Measurements from ENCODE around the gene THSD4.
A peak's percentile ranks its signal among the peaks of the same experiment; 100 is the strongest.

Gene THSD4

DNA sequence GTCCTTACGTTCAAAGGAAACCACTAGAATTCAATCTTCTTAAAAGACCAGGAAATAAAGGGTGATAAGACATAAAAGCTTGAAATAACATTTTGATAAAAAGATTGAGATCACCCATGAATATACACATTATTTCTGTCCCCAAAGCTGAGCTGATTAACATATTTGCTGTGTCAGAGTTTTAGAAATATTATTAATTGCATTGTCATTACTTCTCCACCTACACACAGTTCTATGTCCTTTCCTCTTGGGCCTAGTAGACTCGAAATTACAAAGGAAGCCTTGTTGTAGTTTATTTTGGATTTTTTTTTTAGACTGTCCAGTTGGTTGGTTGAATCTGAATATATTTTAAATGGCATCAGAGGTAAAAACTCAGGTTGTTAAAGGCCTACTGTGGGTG lies 614.0 kb downstream of the THSD4 start:
- Histone ChIP-seq H2AFZ (ENCODE audit: low read depth) (no peak overlapping the region), H3K4me1 (ENCODE audit: low read depth, poor library complexity, severe bottlenecking) (no peaks in the 10 kb centered on the region), H3K27ac (no peak overlapping the region), H4K20me1 (ENCODE audit: insufficient read depth) (no peaks in the 10 kb centered on the region), H3K36me3 (ENCODE audit: insufficient read depth) (no peaks in the 10 kb centered on the region), H3K27me3 (ENCODE audit: insufficient read depth, low read depth) (no peaks in the 10 kb centered on the region), H3K9ac (no peak overlapping the region), H3K79me2 (ENCODE audit: insufficient read depth, low read depth) (no peaks in the 10 kb centered on the region), H3K4me3 (IDR thresholded peaks at IDR 0.05; ENCODE audit: insufficient read depth, low read depth, low read length) (no peak overlapping the region), H3K4me2 (no peak overlapping the region)
- TF ChIP-seq, protein P1, sequence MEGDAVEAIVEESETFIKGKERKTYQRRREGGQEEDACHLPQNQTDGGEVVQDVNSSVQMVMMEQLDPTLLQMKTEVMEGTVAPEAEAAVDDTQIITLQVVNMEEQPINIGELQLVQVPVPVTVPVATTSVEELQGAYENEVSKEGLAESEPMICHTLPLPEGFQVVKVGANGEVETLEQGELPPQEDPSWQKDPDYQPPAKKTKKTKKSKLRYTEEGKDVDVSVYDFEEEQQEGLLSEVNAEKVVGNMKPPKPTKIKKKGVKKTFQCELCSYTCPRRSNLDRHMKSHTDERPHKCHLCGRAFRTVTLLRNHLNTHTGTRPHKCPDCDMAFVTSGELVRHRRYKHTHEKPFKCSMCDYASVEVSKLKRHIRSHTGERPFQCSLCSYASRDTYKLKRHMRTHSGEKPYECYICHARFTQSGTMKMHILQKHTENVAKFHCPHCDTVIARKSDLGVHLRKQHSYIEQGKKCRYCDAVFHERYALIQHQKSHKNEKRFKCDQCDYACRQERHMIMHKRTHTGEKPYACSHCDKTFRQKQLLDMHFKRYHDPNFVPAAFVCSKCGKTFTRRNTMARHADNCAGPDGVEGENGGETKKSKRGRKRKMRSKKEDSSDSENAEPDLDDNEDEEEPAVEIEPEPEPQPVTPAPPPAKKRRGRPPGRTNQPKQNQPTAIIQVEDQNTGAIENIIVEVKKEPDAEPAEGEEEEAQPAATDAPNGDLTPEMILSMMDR (conservative IDR thresholded peaks at IDR 0.05; ENCODE audit: low read depth, low read length): no peak

- Histone ChIP-seq H3K9ac (no peak overlapping the region), H3K4me1 (ENCODE audit: low read depth, poor library complexity, severe bottlenecking) (no peaks in the 10 kb centered on the region), H3K27me3 (ENCODE audit: insufficient read depth, low read depth) (no peaks in the 10 kb centered on the region), H3K36me3 (ENCODE audit: insufficient read depth) (no peaks in the 10 kb centered on the region), H3K4me3 (IDR thresholded peaks at IDR 0.05; ENCODE audit: insufficient read depth, low read depth, low read length) (no peak overlapping the region), H3K27ac (no peak overlapping the region), H4K20me1 (ENCODE audit: insufficient read depth) (no peaks in the 10 kb centered on the region), H3K4me2 (no peak overlapping the region), H2AFZ (ENCODE audit: low read depth) (no peak overlapping the region), H3K79me2 (ENCODE audit: insufficient read depth, low read depth) (no peaks in the 10 kb centered on the region)
- TF ChIP-seq, protein P1 (conservative IDR thresholded peaks at IDR 0.05; ENCODE audit: low read depth, low read length): peak; percentile 87
Measured at GRCh38 chr15:71730277-71731144, 615.2 kb downstream of the THSD4 start.

GRCh38 chr15:71732636-71733035 lies 617.4 kb downstream of the THSD4 start:
- H3K4me3 ChIP-seq (IDR thresholded peaks at IDR 0.05; ENCODE audit: insufficient read depth, low read depth, low read length): no peak overlapping the region
- H3K36me3 ChIP-seq (ENCODE audit: insufficient read depth): no peaks in the 10 kb centered on the region
- H3K4me1 ChIP-seq (ENCODE audit: low read depth, poor library complexity, severe bottlenecking): no peaks in the 10 kb centered on the region
- H3K4me2 ChIP-seq: no peak overlapping the region
- H3K27ac ChIP-seq: no peak overlapping the region
- H2AFZ ChIP-seq (ENCODE audit: low read depth): no peak overlapping the region
- TF ChIP-seq, protein P1 (conservative IDR thresholded peaks at IDR 0.05; ENCODE audit: low read depth, low read length): no peak
- H3K27me3 ChIP-seq (ENCODE audit: insufficient read depth, low read depth): no peaks in the 10 kb centered on the region
- H3K79me2 ChIP-seq (ENCODE audit: insufficient read depth, low read depth): no peaks in the 10 kb centered on the region
- H4K20me1 ChIP-seq (ENCODE audit: insufficient read depth): no peaks in the 10 kb centered on the region
- H3K9ac ChIP-seq: no peak overlapping the region

GRCh38 chr15:71733122-71733521 lies 617.9 kb downstream of the THSD4 start:
- Histone ChIP-seq H3K79me2 (ENCODE audit: insufficient read depth, low read depth) (no peaks in the 10 kb centered on the region), H3K4me3 (IDR thresholded peaks at IDR 0.05; ENCODE audit: insufficient read depth, low read depth, low read length) (no peak overlapping the region), H2AFZ (ENCODE audit: low read depth) (no peak overlapping the region), H3K4me1 (ENCODE audit: low read depth, poor library complexity, severe bottlenecking) (no peaks in the 10 kb centered on the region), H3K9ac (no peak overlapping the region), H3K4me2 (no peak overlapping the region), H3K27ac (no peak overlapping the region), H3K36me3 (ENCODE audit: insufficient read depth) (no peaks in the 10 kb centered on the region), H3K27me3 (ENCODE audit: insufficient read depth, low read depth) (no peaks in the 10 kb centered on the region), H4K20me1 (ENCODE audit: insufficient read depth) (no peaks in the 10 kb centered on the region)
- TF ChIP-seq, protein P1 (conservative IDR thresholded peaks at IDR 0.05; ENCODE audit: low read depth, low read length): no peak
